ENCODE data around the gene CRTAC1.

- TF ChIP-seq CTCF (IDR thresholded peaks at IDR 0.05; ENCODE audit: low read depth, low read length, missing input control) (no peak), RXRA (IDR thresholded peaks at IDR 0.05) (no peak), MAX (IDR thresholded peaks at IDR 0.05) (no peak)
These were observed 168.5 kb downstream of the CRTAC1 start for GRCh38 chr10:97861924-97862323.

Data from liver (tissue), 3 donors.